ENCODE data around the gene LRRC52.

Gene LRRC52

DNA sequence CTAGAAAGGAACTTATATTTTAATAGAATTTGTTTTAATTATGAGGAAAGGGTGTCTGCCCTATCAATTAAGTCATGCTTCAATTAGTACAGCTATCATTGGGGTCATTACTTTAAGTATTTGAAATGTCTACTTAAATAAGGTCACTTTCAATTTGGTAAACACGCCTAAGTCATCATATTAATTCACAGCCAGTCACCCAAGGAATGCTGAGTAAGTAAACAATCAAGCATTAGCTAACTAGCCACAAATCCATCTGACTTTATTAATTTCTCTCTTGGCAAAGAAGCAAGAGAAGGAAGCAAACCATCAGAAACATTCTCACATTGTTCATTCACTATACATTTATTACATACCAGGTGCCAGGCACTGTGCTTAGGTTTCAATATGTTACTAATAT lies 1.2 kb upstream of the LRRC52 start:
- H3K4me3 ChIP-seq (ENCODE audit: low read depth, low read length): no peak overlapping the region
- TF ChIP-seq, protein P1, sequence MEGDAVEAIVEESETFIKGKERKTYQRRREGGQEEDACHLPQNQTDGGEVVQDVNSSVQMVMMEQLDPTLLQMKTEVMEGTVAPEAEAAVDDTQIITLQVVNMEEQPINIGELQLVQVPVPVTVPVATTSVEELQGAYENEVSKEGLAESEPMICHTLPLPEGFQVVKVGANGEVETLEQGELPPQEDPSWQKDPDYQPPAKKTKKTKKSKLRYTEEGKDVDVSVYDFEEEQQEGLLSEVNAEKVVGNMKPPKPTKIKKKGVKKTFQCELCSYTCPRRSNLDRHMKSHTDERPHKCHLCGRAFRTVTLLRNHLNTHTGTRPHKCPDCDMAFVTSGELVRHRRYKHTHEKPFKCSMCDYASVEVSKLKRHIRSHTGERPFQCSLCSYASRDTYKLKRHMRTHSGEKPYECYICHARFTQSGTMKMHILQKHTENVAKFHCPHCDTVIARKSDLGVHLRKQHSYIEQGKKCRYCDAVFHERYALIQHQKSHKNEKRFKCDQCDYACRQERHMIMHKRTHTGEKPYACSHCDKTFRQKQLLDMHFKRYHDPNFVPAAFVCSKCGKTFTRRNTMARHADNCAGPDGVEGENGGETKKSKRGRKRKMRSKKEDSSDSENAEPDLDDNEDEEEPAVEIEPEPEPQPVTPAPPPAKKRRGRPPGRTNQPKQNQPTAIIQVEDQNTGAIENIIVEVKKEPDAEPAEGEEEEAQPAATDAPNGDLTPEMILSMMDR (IDR thresholded peaks at IDR 0.05; ENCODE audit: insufficient read depth, low read length, missing control alignments): no peak
- CTCF ChIA-PET: no interaction called here
- POLR2A ChIA-PET: no interaction called here
- DNase-seq (ENCODE audit: low read depth, low spot score): no peak

DNA sequence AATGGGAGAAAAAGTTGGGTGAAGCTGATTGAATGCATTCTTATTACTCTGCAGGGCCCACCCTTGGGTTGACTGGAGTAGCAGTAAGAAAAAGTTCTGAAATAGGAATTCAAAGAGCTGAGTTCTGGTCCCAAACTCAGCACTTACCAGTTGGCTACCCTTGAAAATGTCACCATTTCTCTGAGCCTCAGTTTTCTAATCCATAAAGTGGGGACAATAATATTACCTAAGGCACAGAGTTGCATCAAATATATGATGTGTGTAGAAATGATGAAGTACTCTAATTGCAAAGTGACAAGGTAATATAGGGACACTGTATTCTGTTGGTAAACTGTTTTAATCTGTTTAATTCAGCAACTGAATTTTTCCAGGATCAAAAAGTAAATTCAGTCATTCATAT lies 1.2 kb downstream of the LRRC52 start:
- POLR2A ChIA-PET: no interaction called here
- H3K4me3 ChIP-seq (ENCODE audit: low read depth, low read length): no peak overlapping the region
- CTCF ChIA-PET: no interaction called here
- TF ChIP-seq, protein P1 (IDR thresholded peaks at IDR 0.05; ENCODE audit: insufficient read depth, low read length, missing control alignments): no peak
- DNase-seq (ENCODE audit: low read depth, low spot score): no peak

DNA sequence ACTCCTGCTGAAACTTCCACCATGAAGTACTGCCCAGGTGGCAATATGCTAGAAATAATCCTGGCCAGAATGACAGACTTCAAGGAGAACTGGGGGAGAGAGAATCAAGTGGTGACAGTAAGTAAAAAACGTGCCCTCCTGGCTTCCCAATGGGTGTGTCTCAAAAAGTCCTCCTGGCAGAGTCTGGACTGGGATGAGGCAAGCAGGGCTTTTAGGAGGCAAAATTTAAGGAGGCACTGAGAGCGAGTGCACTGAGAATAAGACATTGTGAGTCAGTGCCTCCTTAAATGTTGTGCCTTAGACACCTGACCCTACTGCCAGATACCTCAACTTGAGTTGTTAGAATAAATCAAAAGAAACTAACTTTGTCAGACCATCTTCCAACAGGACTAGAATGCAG lies 2.2 kb downstream of the LRRC52 start:
- TF ChIP-seq, protein P1 (IDR thresholded peaks at IDR 0.05; ENCODE audit: insufficient read depth, low read length, missing control alignments): no peak
- ChIA-PET POLR2A (no interaction called here), CTCF (no interaction called here)
- no peak overlapping the region for H3K4me3 ChIP-seq (ENCODE audit: low read depth, low read length)
- no peak for DNase-seq (ENCODE audit: low read depth, low spot score)

DNA sequence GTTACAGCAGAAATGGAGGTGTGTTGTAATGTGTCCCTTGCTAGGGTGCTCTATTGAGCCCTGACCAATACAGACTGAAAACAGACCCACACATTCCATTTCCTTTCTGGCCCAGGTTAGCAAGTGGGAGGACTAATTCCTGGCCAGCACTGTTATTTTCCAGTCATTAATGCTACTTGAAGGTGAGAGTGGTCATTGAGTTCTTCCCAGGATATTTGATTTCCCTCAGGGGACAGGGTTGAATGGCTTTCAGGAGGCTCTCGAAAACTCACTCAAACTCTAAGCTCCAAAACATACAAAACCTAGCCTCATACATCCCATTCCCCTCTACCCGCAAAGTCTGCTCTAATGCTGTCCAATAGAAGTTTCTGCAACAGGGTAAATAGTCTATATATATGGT lies 6.2 kb downstream of the LRRC52 start:
- TF ChIP-seq, protein P1 (IDR thresholded peaks at IDR 0.05; ENCODE audit: insufficient read depth, low read length, missing control alignments): no peak
- no peak for DNase-seq (ENCODE audit: low read depth, low spot score)
- CTCF ChIA-PET: no interaction called here
- POLR2A ChIA-PET: no interaction called here
- H3K4me3 ChIP-seq (ENCODE audit: low read depth, low read length): no peak overlapping the region

DNA sequence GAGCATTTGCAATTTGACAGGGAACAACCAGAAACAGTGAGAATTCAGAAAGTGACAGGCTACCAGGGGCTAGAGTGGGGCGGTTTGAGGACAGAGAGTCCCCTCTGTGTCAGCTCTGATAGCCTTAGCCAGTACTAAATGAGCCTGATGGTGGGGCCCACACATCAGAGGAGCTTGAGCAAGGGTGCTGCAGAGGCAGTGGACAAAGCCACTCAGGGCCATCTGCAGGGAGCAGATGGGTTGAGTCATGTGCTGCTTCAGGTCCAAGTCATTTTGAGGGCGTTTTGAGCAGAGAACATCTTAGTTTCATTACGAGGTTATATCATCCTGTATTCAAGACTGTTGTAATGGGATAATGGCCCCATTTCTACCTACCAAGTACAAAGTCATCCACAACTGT lies 7.7 kb downstream of the LRRC52 start:
- ChIA-PET POLR2A (no interaction called here), CTCF (no interaction called here)

DNA sequence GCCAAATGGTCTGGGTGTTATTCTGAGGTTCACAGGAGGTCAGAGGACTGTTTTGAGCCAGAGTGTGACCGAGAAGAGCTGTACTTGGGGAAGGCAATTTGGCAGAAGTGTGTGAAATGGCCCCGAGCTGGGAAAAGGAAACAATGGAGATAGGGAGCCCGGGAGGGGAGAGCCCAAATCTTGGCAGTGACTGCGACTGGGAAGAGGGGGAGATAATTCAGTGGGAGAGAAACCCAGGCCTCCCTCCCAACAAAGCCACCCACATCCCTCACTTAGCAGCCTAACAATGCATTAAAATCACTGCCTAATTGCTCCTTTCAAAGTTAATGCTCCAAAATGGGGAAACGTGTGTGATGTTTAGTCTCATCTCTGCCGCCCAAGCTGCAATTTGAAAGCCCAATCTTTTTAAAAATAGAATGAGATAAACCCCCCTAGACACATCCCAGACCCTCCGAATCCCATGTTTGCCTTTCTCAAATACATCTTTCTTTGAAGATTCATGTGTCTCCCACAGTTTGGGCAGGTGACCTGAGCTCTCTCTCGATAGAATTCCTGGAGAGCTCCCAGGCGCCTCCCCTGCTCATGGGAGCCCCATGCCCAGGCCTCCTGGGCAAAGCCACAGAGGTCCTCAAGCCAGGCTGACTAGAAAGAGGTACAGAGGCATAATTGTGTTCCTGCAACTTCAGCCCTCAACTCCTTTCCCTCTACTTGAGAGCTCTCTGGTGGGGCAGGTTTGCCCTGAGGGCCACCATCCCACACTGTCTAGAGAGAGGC lies 17.3 kb downstream of the LRRC52 start:
- TF ChIP-seq, protein P1 (IDR thresholded peaks at IDR 0.05; ENCODE audit: insufficient read depth, low read length, missing control alignments): no peak
- POLR2A ChIA-PET: no interaction called here
- DNase-seq (ENCODE audit: low read depth, low spot score): no peak
- H3K4me3 ChIP-seq (ENCODE audit: low read depth, low read length): no peak overlapping the region
- CTCF ChIA-PET: no interaction called here

More for the DNA sequence above, 7.7 kb downstream of the LRRC52 start:
- TF ChIP-seq, protein P1 (IDR thresholded peaks at IDR 0.05; ENCODE audit: insufficient read depth, low read length, missing control alignments): no peak
- H3K4me3 ChIP-seq (ENCODE audit: low read depth, low read length): no peak overlapping the region
- DNase-seq (ENCODE audit: low read depth, low spot score): no peak

All from AG04449 (cell line).